ENCODE results near the gene CLEC16A.

Gene CLEC16A

DNA sequence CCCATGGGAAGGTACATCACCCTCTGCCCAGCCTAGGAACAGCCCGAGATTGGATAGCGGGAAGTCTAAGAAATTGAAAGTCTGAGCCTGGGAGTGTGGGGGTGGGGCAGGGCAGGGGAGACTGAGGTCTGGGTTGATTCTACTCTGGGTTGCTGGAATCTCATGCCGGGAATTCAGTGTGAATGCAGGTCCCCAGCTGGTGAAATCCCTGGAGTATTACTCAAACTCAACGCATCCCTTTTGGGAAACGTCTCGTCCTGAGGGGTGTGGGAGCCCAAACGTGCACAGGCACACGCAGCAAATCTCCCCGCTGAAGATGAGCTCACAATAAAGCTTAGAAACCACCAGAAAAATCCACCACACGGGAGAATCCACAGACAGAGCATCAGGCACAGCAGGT, 256.2 kb downstream of the CLEC16A start:
- H3K56ac ChIP-seq (ENCODE audit: low read length), result peak overlapping the region; percentile 6
- H4K5ac ChIP-seq (ENCODE audit: low read length), result no peak overlapping the region
- no peak overlapping the region for H3K27ac ChIP-seq (ENCODE audit: low read depth, low read length)
- H3K4ac ChIP-seq (ENCODE audit: low read depth, low read length), result no peak overlapping the region
- DNase-seq, result peak; percentile 46
- H3K27me3 ChIP-seq (ENCODE audit: insufficient read depth, low read length, poor library complexity), result no peaks in the 10 kb centered on the region
- peaks cover 8% of the 10 kb centered on the region for H3K4me1 ChIP-seq (ENCODE audit: control insufficient read depth, low read depth, low read length)
- no peak overlapping the region for H3K4me3 ChIP-seq (ENCODE audit: low read length)
- no CpG with 5 or more reads among the region's 10 CpGs for WGBS (ENCODE audit: extremely low coverage, insufficient coverage, low lambda C conversion rate)
- H3K36me3 ChIP-seq (ENCODE audit: control insufficient read depth, insufficient read depth, low read length), result no peaks in the 10 kb centered on the region
- no peaks in the 10 kb centered on the region for H3K79me2 ChIP-seq (ENCODE audit: control insufficient read depth, insufficient read depth, low read length)
- peak overlapping the region; percentile 41 for H3K18ac ChIP-seq (ENCODE audit: low read length)
- H4K8ac ChIP-seq (ENCODE audit: low read depth, low read length), result no peak overlapping the region
- no peak overlapping the region for H3K4me2 ChIP-seq (ENCODE audit: low read length)
- no peak overlapping the region for H2AK5ac ChIP-seq (ENCODE audit: low read length)
- no peak overlapping the region for H2BK5ac ChIP-seq (ENCODE audit: low read length)
- no peak overlapping the region for H2BK15ac ChIP-seq (replicated peaks; ENCODE audit: low read depth)
- peak overlapping the region; percentile 9 for H2BK120ac ChIP-seq (ENCODE audit: low read depth, low read length)
- H3K79me1 ChIP-seq (ENCODE audit: low read length), result no peaks in the 10 kb centered on the region
- H3K23ac ChIP-seq (ENCODE audit: low read length), result no peak overlapping the region
- no peak overlapping the region for H3K9ac ChIP-seq (ENCODE audit: low read length)

DNA sequence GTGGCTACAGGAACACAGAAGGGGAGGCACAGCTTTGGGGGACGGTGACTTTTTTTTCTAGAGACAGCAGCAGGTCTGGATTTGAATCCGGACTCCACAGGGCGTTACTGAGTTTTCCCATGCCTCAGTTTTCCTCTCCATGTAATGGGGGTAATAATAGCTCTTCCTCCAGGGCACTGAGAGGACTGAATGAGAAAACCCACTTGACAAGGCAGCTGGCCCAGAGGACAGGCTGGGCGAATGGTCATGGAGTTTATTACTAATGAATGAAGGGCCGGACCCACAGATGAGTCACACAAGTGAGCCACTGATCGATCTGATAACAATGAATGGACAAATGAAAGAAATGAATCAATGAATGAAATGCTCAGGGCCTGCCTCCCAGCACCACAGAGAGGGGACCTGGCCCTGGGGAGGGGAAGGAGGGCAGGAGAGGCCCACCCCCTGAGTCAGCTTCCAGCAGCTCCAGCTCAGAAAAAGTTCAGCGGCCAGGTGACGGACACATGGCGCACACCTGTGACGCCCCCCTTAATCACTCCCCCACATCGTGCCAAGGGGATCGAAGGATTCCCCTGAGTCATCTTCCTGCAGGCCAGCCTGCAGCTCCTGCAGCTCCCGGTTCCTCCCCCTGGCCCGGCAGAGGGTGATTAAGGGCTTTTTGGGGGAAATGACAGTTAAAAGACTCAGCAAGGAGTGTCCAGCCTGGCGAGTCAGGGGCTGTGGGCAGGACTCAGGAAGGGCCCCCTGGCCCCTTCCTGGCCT, 257.3 kb downstream of the CLEC16A start:
- Histone ChIP-seq H3K18ac (ENCODE audit: low read length) (peak overlapping the region; percentile 41), H3K56ac (ENCODE audit: low read length) (peak overlapping the region; percentile 54), H3K79me2 (ENCODE audit: control insufficient read depth, insufficient read depth, low read length) (no peaks in the 10 kb centered on the region), H2BK120ac (ENCODE audit: low read depth, low read length) (no peak overlapping the region), H4K5ac (ENCODE audit: low read length) (no peak overlapping the region), H3K4ac (ENCODE audit: low read depth, low read length) (peak overlapping the region; percentile 58), H3K4me2 (ENCODE audit: low read length) (no peak overlapping the region), H3K4me1 (ENCODE audit: control insufficient read depth, low read depth, low read length) (peaks cover 10% of the 10 kb centered on the region), H2BK5ac (ENCODE audit: low read length) (no peak overlapping the region), H3K4me3 (ENCODE audit: low read length) (no peak overlapping the region), H3K27ac (ENCODE audit: low read depth, low read length) (peak overlapping the region; percentile 6), H2AK5ac (ENCODE audit: low read length) (no peak overlapping the region), H3K36me3 (ENCODE audit: control insufficient read depth, insufficient read depth, low read length) (no peaks in the 10 kb centered on the region), H3K27me3 (ENCODE audit: insufficient read depth, low read length, poor library complexity) (no peaks in the 10 kb centered on the region), H4K8ac (ENCODE audit: low read depth, low read length) (no peak overlapping the region), H2BK15ac (replicated peaks; ENCODE audit: low read depth) (no peak overlapping the region), H3K23ac (ENCODE audit: low read length) (peak overlapping the region; percentile 32), H3K79me1 (ENCODE audit: low read length) (no peaks in the 10 kb centered on the region), H3K9ac (ENCODE audit: low read length) (no peak overlapping the region)
- WGBS (ENCODE audit: extremely low coverage, insufficient coverage, low lambda C conversion rate), result no CpG with 5 or more reads among the region's 15 CpGs
- peak; percentile 87 for DNase-seq

DNA sequence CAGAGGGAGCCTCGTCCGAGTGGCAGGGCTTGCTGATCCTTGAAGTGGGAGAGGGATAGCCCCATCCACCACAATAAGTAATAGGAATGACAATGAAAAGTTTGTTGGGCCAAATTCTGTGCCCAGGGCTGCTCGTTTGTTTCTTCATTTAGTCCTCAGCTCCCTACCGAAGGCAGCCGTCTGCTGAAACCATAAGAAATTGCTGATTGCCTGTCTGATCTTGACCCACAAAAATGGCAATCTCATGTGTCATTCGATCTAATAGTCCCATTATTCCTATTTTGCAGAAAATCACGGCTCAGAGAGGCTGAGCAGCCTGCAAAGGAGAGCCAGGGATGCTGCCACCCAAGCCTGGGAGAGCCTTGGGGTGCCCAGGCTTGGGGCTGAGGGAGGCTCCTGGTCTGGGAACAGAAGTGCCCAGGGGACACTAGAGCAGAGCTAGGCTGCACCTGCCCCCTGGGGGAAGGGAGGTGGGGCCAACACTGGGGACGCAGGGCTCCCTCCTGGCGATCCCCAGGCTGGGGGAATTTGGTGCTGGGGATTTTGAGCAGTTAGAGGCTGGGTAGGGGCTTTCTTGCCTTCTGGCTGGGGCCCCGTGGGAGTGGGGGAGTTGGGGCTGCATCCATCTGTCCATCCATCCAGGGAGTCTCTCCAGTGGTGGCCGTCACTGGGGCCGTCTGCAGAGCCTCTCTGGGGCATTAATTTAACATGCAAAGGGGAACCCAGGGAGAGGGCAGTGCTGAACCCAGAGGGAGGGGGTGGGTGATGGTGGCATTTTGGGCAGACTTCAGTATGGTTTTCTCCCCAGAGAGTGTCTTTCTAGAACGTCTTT, 258.1 kb downstream of the CLEC16A start:
- DNase-seq, result no peak

DNA sequence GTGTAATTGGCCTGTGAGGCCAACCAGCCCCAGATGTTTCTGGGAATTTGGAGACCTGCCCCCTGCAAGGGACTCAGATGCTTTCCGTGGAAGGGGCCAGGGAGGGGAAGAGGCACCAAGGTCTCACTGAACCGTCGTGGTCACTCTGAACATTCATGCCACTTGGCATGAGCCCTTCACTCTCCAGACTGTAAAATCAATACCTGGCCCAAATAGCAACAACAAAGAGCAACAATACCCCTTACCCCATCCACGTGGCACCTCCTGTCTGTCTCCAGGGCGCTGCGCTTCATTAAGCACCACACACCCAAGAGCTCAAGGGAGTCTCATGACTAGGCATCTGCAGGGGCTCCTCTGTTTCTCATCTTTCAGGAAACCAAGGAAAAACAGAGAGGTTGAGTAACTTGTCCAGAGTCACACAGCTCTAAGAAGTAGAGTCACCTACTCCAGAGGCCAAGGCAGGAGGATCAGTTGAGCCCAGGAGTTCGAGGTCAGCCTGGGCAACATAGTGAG, 258.8 kb downstream of the CLEC16A start:
- Histone ChIP-seq H3K27ac (ENCODE audit: low read depth, low read length) (no peak overlapping the region), H3K9ac (ENCODE audit: low read length) (no peak overlapping the region), H3K4me1 (ENCODE audit: control insufficient read depth, low read depth, low read length) (peaks cover 10% of the 10 kb centered on the region), H3K4me3 (ENCODE audit: low read length) (no peak overlapping the region), H3K4ac (ENCODE audit: low read depth, low read length) (no peak overlapping the region), H2BK15ac (replicated peaks; ENCODE audit: low read depth) (no peak overlapping the region), H2BK5ac (ENCODE audit: low read length) (no peak overlapping the region), H3K36me3 (ENCODE audit: control insufficient read depth, insufficient read depth, low read length) (no peaks in the 10 kb centered on the region), H4K5ac (ENCODE audit: low read length) (no peak overlapping the region), H4K8ac (ENCODE audit: low read depth, low read length) (no peak overlapping the region), H3K56ac (ENCODE audit: low read length) (no peak overlapping the region), H3K79me2 (ENCODE audit: control insufficient read depth, insufficient read depth, low read length) (no peaks in the 10 kb centered on the region), H2BK120ac (ENCODE audit: low read depth, low read length) (no peak overlapping the region), H3K23ac (ENCODE audit: low read length) (no peak overlapping the region), H3K27me3 (ENCODE audit: insufficient read depth, low read length, poor library complexity) (no peaks in the 10 kb centered on the region), H3K18ac (ENCODE audit: low read length) (peak overlapping the region; percentile 24), H3K4me2 (ENCODE audit: low read length) (no peak overlapping the region), H2AK5ac (ENCODE audit: low read length) (no peak overlapping the region), H3K79me1 (ENCODE audit: low read length) (no peaks in the 10 kb centered on the region)
- no CpG with 5 or more reads among the region's 7 CpGs for WGBS (ENCODE audit: extremely low coverage, insufficient coverage, low lambda C conversion rate)
- no peak for DNase-seq

More for the DNA sequence above, 258.1 kb downstream of the CLEC16A start:
- H3K18ac ChIP-seq (ENCODE audit: low read length), result peak overlapping the region; percentile 24
- peak overlapping the region; percentile 6 for H3K27ac ChIP-seq (ENCODE audit: low read depth, low read length)
- H2BK15ac ChIP-seq (replicated peaks; ENCODE audit: low read depth), result no peak overlapping the region
- H3K4ac ChIP-seq (ENCODE audit: low read depth, low read length), result no peak overlapping the region
- H2BK5ac ChIP-seq (ENCODE audit: low read length), result no peak overlapping the region
- WGBS (ENCODE audit: extremely low coverage, insufficient coverage, low lambda C conversion rate), result no CpG with 5 or more reads among the region's 13 CpGs
- H3K4me1 ChIP-seq (ENCODE audit: control insufficient read depth, low read depth, low read length), result peaks cover 10% of the 10 kb centered on the region
- no peaks in the 10 kb centered on the region for H3K27me3 ChIP-seq (ENCODE audit: insufficient read depth, low read length, poor library complexity)
- no peak overlapping the region for H3K9ac ChIP-seq (ENCODE audit: low read length)
- no peaks in the 10 kb centered on the region for H3K36me3 ChIP-seq (ENCODE audit: control insufficient read depth, insufficient read depth, low read length)
- H3K79me2 ChIP-seq (ENCODE audit: control insufficient read depth, insufficient read depth, low read length), result no peaks in the 10 kb centered on the region
- no peak overlapping the region for H4K8ac ChIP-seq (ENCODE audit: low read depth, low read length)
- no peak overlapping the region for H3K4me2 ChIP-seq (ENCODE audit: low read length)
- no peak overlapping the region for H2AK5ac ChIP-seq (ENCODE audit: low read length)
- H3K79me1 ChIP-seq (ENCODE audit: low read length), result no peaks in the 10 kb centered on the region
- H3K23ac ChIP-seq (ENCODE audit: low read length), result no peak overlapping the region
- H3K56ac ChIP-seq (ENCODE audit: low read length), result peak overlapping the region; percentile 54
- H2BK120ac ChIP-seq (ENCODE audit: low read depth, low read length), result no peak overlapping the region
- H3K4me3 ChIP-seq (ENCODE audit: low read length), result no peak overlapping the region
- no peak overlapping the region for H4K5ac ChIP-seq (ENCODE audit: low read length)

DNA sequence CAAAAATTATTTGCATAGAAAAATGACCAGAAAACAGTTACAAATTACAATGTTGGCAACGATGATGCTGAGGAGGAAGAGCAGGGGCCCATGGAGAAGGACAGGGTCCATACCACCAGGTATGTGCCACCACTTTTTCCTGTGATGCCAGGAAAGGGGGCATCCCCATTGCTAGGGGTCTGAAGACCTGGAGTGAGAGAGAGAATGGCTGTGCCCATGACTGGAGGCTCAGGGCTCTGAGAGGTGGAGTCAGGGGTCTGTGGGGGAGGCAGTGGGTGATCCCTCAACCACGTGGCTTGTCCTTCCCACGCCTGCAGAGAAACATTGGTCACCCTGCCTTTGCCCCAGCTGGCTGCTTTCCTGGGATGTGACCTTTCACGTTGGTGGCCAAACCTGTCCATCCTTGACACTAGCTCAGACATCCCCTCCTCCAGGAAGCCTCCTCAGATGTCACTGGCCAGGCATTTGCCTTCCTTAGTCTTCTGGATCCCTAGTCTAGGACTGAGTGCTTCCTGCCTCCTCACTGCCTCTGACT, 260.2 kb downstream of the CLEC16A start:
- no peak overlapping the region for H2BK15ac ChIP-seq (replicated peaks; ENCODE audit: low read depth)
- H2BK120ac ChIP-seq (ENCODE audit: low read depth, low read length), result no peak overlapping the region
- H3K18ac ChIP-seq (ENCODE audit: low read length), result no peak overlapping the region
- no peak overlapping the region for H4K5ac ChIP-seq (ENCODE audit: low read length)
- H3K9ac ChIP-seq (ENCODE audit: low read length), result no peak overlapping the region
- no peak overlapping the region for H4K8ac ChIP-seq (ENCODE audit: low read depth, low read length)
- no peak overlapping the region for H3K23ac ChIP-seq (ENCODE audit: low read length)
- no peak overlapping the region for H2AK5ac ChIP-seq (ENCODE audit: low read length)
- H3K27me3 ChIP-seq (ENCODE audit: insufficient read depth, low read length, poor library complexity), result no peaks in the 10 kb centered on the region
- no peak overlapping the region for H3K56ac ChIP-seq (ENCODE audit: low read length)
- H3K36me3 ChIP-seq (ENCODE audit: control insufficient read depth, insufficient read depth, low read length), result no peaks in the 10 kb centered on the region
- DNase-seq, result no peak
- H3K4me2 ChIP-seq (ENCODE audit: low read length), result no peak overlapping the region
- H3K4ac ChIP-seq (ENCODE audit: low read depth, low read length), result no peak overlapping the region
- peaks cover 10% of the 10 kb centered on the region for H3K4me1 ChIP-seq (ENCODE audit: control insufficient read depth, low read depth, low read length)
- no peak overlapping the region for H3K27ac ChIP-seq (ENCODE audit: low read depth, low read length)
- H3K4me3 ChIP-seq (ENCODE audit: low read length), result no peak overlapping the region
- H2BK5ac ChIP-seq (ENCODE audit: low read length), result no peak overlapping the region
- H3K79me1 ChIP-seq (ENCODE audit: low read length), result no peaks in the 10 kb centered on the region
- no CpG with 5 or more reads among the region's 4 CpGs for WGBS (ENCODE audit: extremely low coverage, insufficient coverage, low lambda C conversion rate)
- H3K79me2 ChIP-seq (ENCODE audit: control insufficient read depth, insufficient read depth, low read length), result no peaks in the 10 kb centered on the region
